Measurements from ENCODE around the gene AMY1B.
"Not testable (repeated sequence)": the region's sequence is repeated elsewhere in the genome, so short reads cannot be mapped to it uniquely, and the experiment has no call there.

GRCh38 chr1:103643908-103644307, 52.1 kb downstream of the AMY1B start:
- not testable (repeated sequence) for TF ChIP-seq POLR2A (IDR thresholded peaks at IDR 0.05; ENCODE audit: low read depth, low read length); TAF1 (IDR thresholded peaks at IDR 0.05; ENCODE audit: low read depth, low read length); POLR2AphosphoS5 (IDR thresholded peaks at IDR 0.05; ENCODE audit: low read depth, low read length); POU2F2 (IDR thresholded peaks at IDR 0.05; ENCODE audit: low read depth, low read length); SPI1 (IDR thresholded peaks at IDR 0.05; ENCODE audit: low read depth, low read length); PAX5 (IDR thresholded peaks at IDR 0.05; ENCODE audit: insufficient read depth, low read length, severe bottlenecking)

Data from GM12891 (cell line).